Measurements from ENCODE around the gene KANSL2. TPM values are rescaled to one million over a fixed set of nuclear protein-coding genes. Genes with fewer than 3 reads are reported as not detected.

KANSL2 gene
- total RNA-seq, 1 experiment from 2014 or later, result 26.2 TPM

- no peak for DNase-seq
- intact Hi-C loops (cut with micrococcal nuclease; ENCODE audit: unreplicated experiment), result loop anchor here (10.0 kb wide), 1 partner anchor 431 kb away; the partner anchor contains the start of gene CCDC184
- H3K4me1 Mint-ChIP-seq (ENCODE audit: low read depth, unreplicated experiment), result no peaks in the 10 kb centered on the region
- peaks cover 7% of the 10 kb centered on the region for H3K9me3 Mint-ChIP-seq (ENCODE audit: low read depth, unreplicated experiment)
- no peak overlapping the region for H3K4me3 Mint-ChIP-seq (ENCODE audit: low read depth, unreplicated experiment)
- H3K36me3 Mint-ChIP-seq (ENCODE audit: insufficient read depth, unreplicated experiment), result no peaks in the 10 kb centered on the region
- H3K27me3 Mint-ChIP-seq (ENCODE audit: unreplicated experiment), result peaks cover 42% of the 10 kb centered on the region
- CTCF ChIA-PET, result interaction anchor here (0.6 kb wide), 1 partner anchor 71 kb away, joined by 10 read pairs; no protein-coding TSS in a partner anchor
- no peak overlapping the region for H3K27ac Mint-ChIP-seq (ENCODE audit: unreplicated experiment)
- BruUV-seq (replicated peaks), result no TSS peak
- no peak for TF ChIP-seq CTCF (IDR thresholded peaks at IDR 0.05; ENCODE audit: unreplicated experiment)
Measured at GRCh38 chr12:48615681-48616080, 66.4 kb downstream of the KANSL2 start.

DNA sequence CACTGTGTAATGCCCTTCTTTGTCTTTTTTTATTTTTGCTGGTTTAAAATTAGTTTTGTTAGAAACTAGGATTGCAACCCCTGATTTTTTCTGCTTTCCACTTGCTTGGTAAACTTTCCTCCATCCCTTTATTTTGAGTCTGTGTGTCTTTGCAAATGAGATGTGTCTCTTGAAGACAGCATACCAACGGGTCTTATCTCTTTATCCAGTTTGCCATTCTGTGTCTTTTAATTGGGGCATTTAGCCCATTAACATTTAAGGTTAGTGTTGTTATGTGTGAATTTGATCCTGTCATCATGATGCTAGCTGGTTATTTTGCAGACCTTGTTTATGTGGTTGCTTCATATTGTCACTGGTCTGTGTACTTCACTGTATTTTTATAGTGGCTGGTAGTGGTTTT is 68.7 kb downstream of the KANSL2 start:
- BruUV-seq (replicated peaks), result no TSS peak
- peaks cover 7% of the 10 kb centered on the region for H3K9me3 Mint-ChIP-seq (ENCODE audit: low read depth, unreplicated experiment)
- DNase-seq, result no peak
- TF ChIP-seq CTCF (IDR thresholded peaks at IDR 0.05; ENCODE audit: unreplicated experiment), result no peak
- CTCF ChIA-PET, result no interaction called here
- no peaks in the 10 kb centered on the region for H3K36me3 Mint-ChIP-seq (ENCODE audit: insufficient read depth, unreplicated experiment)
- H3K27ac Mint-ChIP-seq (ENCODE audit: unreplicated experiment), result no peak overlapping the region
- H3K4me1 Mint-ChIP-seq (ENCODE audit: low read depth, unreplicated experiment), result no peaks in the 10 kb centered on the region
- H3K4me3 Mint-ChIP-seq (ENCODE audit: low read depth, unreplicated experiment), result no peak overlapping the region
- peaks cover 31% of the 10 kb centered on the region for H3K27me3 Mint-ChIP-seq (ENCODE audit: unreplicated experiment)
- intact Hi-C loops (cut with micrococcal nuclease; ENCODE audit: unreplicated experiment), result loop anchor here (10.0 kb wide), 1 partner anchor 429 kb away; the partner anchor contains the start of gene CCDC184

Small RNAs within 50 kb of the gene (microRNA-seq; reads per million reads assigned to microRNA genes)
- gene MIR1291, result 1.4 reads per million

Other genes with a start within 250 kb of the KANSL2 start
- gene ANP32D, start 209.7 kb downstream of the KANSL2 start, total RNA-seq (2022), result not detected in 2 replicates
- gene C12orf54, start 199.7 kb downstream of the KANSL2 start, total RNA-seq (2022), result not detected in 2 replicates
- gene OR8S1, start 156.6 kb downstream of the KANSL2 start, total RNA-seq (2022), result not detected in 2 replicates
- gene LALBA, start 112.2 kb downstream of the KANSL2 start, total RNA-seq (2022), result not detected in 2 replicates
- 34.7 and 36.0 TPM in 2 replicates for gene CCNT1, start 34.5 kb upstream of the KANSL2 start, total RNA-seq (2022)
- gene ADCY6, start 106.9 kb upstream of the KANSL2 start, total RNA-seq (2022), result 39.0 and 42.9 TPM in 2 replicates
- 17.9 and 21.1 TPM in 2 replicates for gene CACNB3, start 136.3 kb upstream of the KANSL2 start, total RNA-seq (2022)
- 80.8 and 89.6 TPM in 2 replicates for gene DDX23, start 169.9 kb upstream of the KANSL2 start, total RNA-seq (2022)
- gene RND1, start 183.6 kb upstream of the KANSL2 start, total RNA-seq (2022), result 7.4 and 14.2 TPM in 2 replicates
- 20.1 and 21.4 TPM in 2 replicates for gene FKBP11, start 243.3 kb upstream of the KANSL2 start, total RNA-seq (2022)

All from Calu3 (cell line).